Measurements from ENCODE around the gene OPTN.

Gene OPTN

DNA sequence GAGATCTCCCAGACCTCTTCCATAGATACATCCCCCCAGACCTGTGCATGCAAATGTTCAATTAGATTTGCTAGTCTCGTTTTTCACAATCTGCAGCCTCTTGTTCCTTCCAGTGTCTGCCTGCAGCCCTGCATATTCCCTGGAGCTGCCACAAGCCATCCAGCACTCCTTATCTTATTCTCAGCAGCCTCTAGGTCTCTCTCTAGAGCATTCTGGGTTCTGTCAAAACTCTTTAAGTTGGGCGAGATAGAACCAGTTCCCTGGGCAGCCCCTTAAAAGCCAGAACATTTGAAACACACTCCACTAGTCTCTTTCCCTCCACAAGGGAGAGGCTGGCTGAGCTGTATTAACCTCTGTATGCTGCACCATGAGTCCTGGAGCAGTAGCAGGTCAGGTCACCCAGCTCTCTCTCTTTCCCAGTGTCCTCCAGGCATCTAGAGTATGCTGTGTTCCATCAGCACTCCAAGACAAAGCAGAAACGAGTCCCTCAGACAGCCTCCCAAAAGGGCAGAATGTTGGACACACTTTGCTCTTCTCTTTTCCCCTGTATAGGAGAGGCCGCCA, 40.7 kb downstream of the OPTN start:
- TF ChIP-seq REST (IDR thresholded peaks at IDR 0.05; ENCODE audit: insufficient read depth in 1 of 2, low read depth in 2 of 2, low read length in 2 of 2): no peak
- no peak for TF ChIP-seq POLR2AphosphoS5 (IDR thresholded peaks at IDR 0.05; ENCODE audit: low read depth, low read length)
- no peak for TF ChIP-seq SIN3A (IDR thresholded peaks at IDR 0.05; ENCODE audit: borderline replicate concordance, insufficient read depth, low read length)
- TF ChIP-seq TAF1 (IDR thresholded peaks at IDR 0.05; ENCODE audit: borderline replicate concordance, insufficient read depth, low read length): no peak
- TF ChIP-seq FOXP2 (optimal IDR thresholded peaks at IDR 0.05; ENCODE audit: borderline replicate concordance, extremely low read depth, extremely low read length, insufficient read depth): no peak

- no peak for TF ChIP-seq POLR2AphosphoS5 (IDR thresholded peaks at IDR 0.05; ENCODE audit: low read depth, low read length)
- no peak for TF ChIP-seq FOXP2 (optimal IDR thresholded peaks at IDR 0.05; ENCODE audit: borderline replicate concordance, extremely low read depth, extremely low read length, insufficient read depth)
Observed at GRCh38 chr10:13143766-13144165, 43.8 kb downstream of the OPTN start.

GRCh38 chr10:13144814-13145213, 44.9 kb downstream of the OPTN start:
- no peak for TF ChIP-seq SIN3A (IDR thresholded peaks at IDR 0.05; ENCODE audit: borderline replicate concordance, insufficient read depth, low read length)
- no peak for TF ChIP-seq REST (IDR thresholded peaks at IDR 0.05; ENCODE audit: insufficient read depth in 1 of 2, low read depth in 2 of 2, low read length in 2 of 2)
- no peak for TF ChIP-seq TAF1 (IDR thresholded peaks at IDR 0.05; ENCODE audit: borderline replicate concordance, insufficient read depth, low read length)
- TF ChIP-seq POLR2AphosphoS5 (IDR thresholded peaks at IDR 0.05; ENCODE audit: low read depth, low read length): no peak
- TF ChIP-seq FOXP2 (optimal IDR thresholded peaks at IDR 0.05; ENCODE audit: borderline replicate concordance, extremely low read depth, extremely low read length, insufficient read depth): no peak

DNA sequence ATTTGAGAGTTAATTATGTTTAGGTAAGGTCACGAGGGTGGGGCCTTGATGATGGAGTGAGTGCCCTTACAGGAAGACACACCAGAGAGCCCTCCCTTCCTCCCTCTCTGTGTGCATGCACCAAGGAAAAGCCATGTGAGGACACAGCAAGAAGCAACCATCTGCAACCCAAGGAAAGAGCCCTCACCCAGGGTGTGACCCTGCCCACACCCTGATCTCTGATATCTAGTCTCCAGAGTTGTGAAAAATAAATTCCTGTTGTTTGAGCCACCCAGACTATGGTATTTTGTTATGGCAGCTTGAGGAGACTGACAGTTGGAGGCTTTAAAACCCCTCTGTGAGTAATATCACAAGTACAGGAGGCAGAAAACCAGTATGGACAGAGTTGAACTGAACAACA, 46.4 kb downstream of the OPTN start:
- no peak for TF ChIP-seq FOXP2 (optimal IDR thresholded peaks at IDR 0.05; ENCODE audit: borderline replicate concordance, extremely low read depth, extremely low read length, insufficient read depth)

DNA sequence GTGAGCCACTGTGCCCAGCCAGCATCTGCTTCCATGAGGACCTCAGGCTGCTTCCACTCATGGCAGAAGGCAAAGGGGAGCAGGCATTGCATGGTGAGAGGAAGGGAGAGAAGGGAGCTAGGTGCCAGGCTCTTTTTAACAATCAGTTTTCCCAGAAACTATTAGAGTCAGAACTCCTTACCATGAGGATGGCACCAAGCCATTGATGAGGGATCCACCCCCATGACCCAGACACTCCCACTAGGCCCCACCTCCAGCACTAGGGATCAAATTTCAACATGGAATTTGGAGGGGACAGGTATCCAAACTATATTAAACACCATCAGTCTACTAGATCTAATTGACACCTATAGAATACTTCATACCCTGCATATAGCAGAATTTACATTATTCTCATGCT, 47.2 kb downstream of the OPTN start:
- no peak for TF ChIP-seq TAF1 (IDR thresholded peaks at IDR 0.05; ENCODE audit: borderline replicate concordance, insufficient read depth, low read length)
- TF ChIP-seq REST (IDR thresholded peaks at IDR 0.05; ENCODE audit: insufficient read depth in 1 of 2, low read depth in 2 of 2, low read length in 2 of 2): no peak

DNA sequence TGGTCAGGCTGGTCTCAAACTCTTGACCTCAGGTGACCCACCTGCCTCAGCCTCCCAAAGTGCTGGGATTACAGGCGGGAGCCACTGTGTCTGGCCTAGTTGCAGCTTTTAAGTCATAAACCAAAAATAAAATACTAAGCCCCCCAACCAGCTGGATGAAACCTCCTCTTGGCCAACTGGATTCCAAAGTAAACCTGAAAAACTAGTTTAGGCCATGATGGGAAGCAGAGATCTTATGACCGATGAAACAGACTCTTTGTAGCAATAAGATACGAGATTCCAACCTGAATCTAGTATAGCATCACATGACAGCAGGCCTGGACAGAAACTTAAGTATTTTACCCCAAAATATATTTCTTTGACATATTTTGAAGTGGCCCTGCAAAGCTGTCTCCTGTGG, 52.3 kb downstream of the OPTN start:
- no peak for TF ChIP-seq TAF1 (IDR thresholded peaks at IDR 0.05; ENCODE audit: borderline replicate concordance, insufficient read depth, low read length)
- no peak for TF ChIP-seq REST (IDR thresholded peaks at IDR 0.05; ENCODE audit: insufficient read depth in 1 of 2, low read depth in 2 of 2, low read length in 2 of 2)
- no peak for TF ChIP-seq FOXP2 (optimal IDR thresholded peaks at IDR 0.05; ENCODE audit: borderline replicate concordance, extremely low read depth, extremely low read length, insufficient read depth)
- no peak for TF ChIP-seq POLR2AphosphoS5 (IDR thresholded peaks at IDR 0.05; ENCODE audit: low read depth, low read length)
- no peak for TF ChIP-seq SIN3A (IDR thresholded peaks at IDR 0.05; ENCODE audit: borderline replicate concordance, insufficient read depth, low read length)
